GM19395 (cell line): ENCODE measurements around the gene EPB41.

Experiments used
- ATAC-seq: cut with Tn5 transposase; IDR thresholded peaks from one replicate; pipeline ENCODE4 v1.9.1; 2021; ENCODE audit warnings: mild to moderate bottlenecking, moderate library complexity; ENCODE audit not compliant: unreplicated experiment

Gene EPB41

GRCh38 chr1:28890435-28890834 lies 23.9 kb upstream of the EPB41 start:
- ATAC-seq: no peak

- no peak for ATAC-seq
Measured at GRCh38 chr1:28890836-28891235, 23.5 kb upstream of the EPB41 start.

- ATAC-seq: no peak
Measured at GRCh38 chr1:28891256-28891655, 23.1 kb upstream of the EPB41 start.

- ATAC-seq: no peak
Measured at GRCh38 chr1:28893403-28894102, 20.8 kb upstream of the EPB41 start.

GRCh38 chr1:28894785-28895184 lies 19.6 kb upstream of the EPB41 start:
- ATAC-seq: no peak

GRCh38 chr1:28895896-28896608 lies 18.3 kb upstream of the EPB41 start:
- no peak for ATAC-seq

- ATAC-seq: no peak
Measured at GRCh38 chr1:28896609-28896986, 17.8 kb upstream of the EPB41 start.

GRCh38 chr1:28897789-28898188 lies 16.6 kb upstream of the EPB41 start:
- no peak for ATAC-seq

- ATAC-seq: no peak
Measured at GRCh38 chr1:28898405-28898881, 15.9 kb upstream of the EPB41 start.

- ATAC-seq: no peak
Measured at GRCh38 chr1:28899267-28899666, 15.1 kb upstream of the EPB41 start.

GRCh38 chr1:28900562-28900961 lies 13.8 kb upstream of the EPB41 start:
- ATAC-seq: no peak

GRCh38 chr1:28902738-28903137 lies 11.6 kb upstream of the EPB41 start:
- no peak for ATAC-seq

- no peak for ATAC-seq
Measured at GRCh38 chr1:28905921-28906666, 8.3 kb upstream of the EPB41 start.

- no peak for ATAC-seq
Measured at GRCh38 chr1:28909198-28909597, 5.2 kb upstream of the EPB41 start.

- ATAC-seq: no peak
Measured at GRCh38 chr1:28910379-28911115, 3.8 kb upstream of the EPB41 start.

- no peak for ATAC-seq
Measured at GRCh38 chr1:28913786-28914227, 562 bp upstream of the EPB41 start.

GRCh38 chr1:28915031-28915895 lies 894 bp downstream of the EPB41 start:
- ATAC-seq: no peak

- ATAC-seq: no peak
Measured at GRCh38 chr1:28917757-28918118, 3.4 kb downstream of the EPB41 start.

GRCh38 chr1:28921286-28921869 lies 7.0 kb downstream of the EPB41 start:
- no peak for ATAC-seq
